OCI-LY3 (cell line): ENCODE measurements around the gene DYRK1A.

Experiments
- CTCF ChIP-seq: fragments of 200-600, 300-600 bp; sonication (generic); IDR thresholded peaks from 2 replicates; pipeline ENCODE4 v1.5.1; 2014; ENCODE audit warnings: antibody characterized with exemption, low read length, low read depth
- EZH2phosphoT487 ChIP-seq: fragments of 200-600 bp; shearing (Covaris generic); IDR thresholded peaks from 2 replicates; pipeline ENCODE4 v1.6.1; 2018; ENCODE audit warnings: antibody characterized with exemption, mixed run types, low read depth

GRCh38 chr21:37474342-37474741 is 107.8 kb downstream of the DYRK1A start:
- TF ChIP-seq CTCF (no peak), EZH2phosphoT487 (no peak)
